RWPE1 (cell line): ENCODE data around the gene ACTL7B.
A peak's percentile ranks its signal among the peaks of the same experiment; 100 is the strongest.

ENCODE experiments used
- CTCF ChIA-PET: fragments of 350-600 bp; sonication (Branson Sonifier 250); formaldehyde crosslinking; extraction: SDS; loops from one replicate; lab custom pipeline; 2021; lab: Yijun Ruan, JAX
- POLR2A ChIA-PET: fragments of 400-600 bp; formaldehyde crosslinking; extraction: SDS; loops from one replicate; lab custom pipeline; 2020; ENCODE audit warnings: antibody characterized with exemption; ENCODE audit not compliant: low non-redundant PET; lab: Yijun Ruan, JAX
- DNase-seq: peaks from one replicate; pipeline ENCODE4 v3.0.0; 2012; ENCODE audit warnings: low spot score
- H3K27ac ChIP-seq: fragments of 450-650 bp; 2 replicates; pipeline ENCODE4 v1.5.1; 2017
- TF ChIP-seq, protein P1 (sequence below): fragments of 450-650 bp; conservative IDR thresholded peaks from 2 replicates; pipeline ENCODE4 v1.5.1; 2017; ENCODE audit warnings: low read depth, mild to moderate bottlenecking

Gene ACTL7B

DNA sequence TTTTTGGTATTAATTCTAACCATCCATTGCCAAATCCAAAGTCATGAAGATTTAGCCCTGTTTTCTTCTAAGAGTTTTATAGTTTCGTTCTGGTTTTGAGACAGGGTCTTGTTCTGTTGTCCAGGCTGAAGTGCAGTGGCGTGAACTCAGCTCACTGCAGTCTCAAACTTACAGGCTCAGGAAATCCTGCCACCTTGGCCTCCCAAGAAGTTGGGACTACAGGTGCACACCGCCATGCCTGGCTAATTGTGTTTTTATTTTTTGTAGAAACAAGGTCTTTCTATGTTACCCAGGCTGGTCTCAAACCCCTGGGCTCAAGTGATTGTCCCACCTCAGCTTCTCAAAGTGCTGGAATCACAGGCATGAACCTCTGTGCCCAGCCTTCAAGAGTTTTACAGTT, 27.3 kb upstream of the ACTL7B start:
- no peak for DNase-seq
- ChIA-PET POLR2A (no interaction called here), CTCF (interaction anchor here (0.6 to 0.7 kb wide), 3 partner anchors 12 to 1571 kb away, joined by 3 to 7 read pairs (median 5); no protein-coding TSS in a partner anchor)
- no peak overlapping the region for H3K27ac ChIP-seq
- TF ChIP-seq, protein P1, sequence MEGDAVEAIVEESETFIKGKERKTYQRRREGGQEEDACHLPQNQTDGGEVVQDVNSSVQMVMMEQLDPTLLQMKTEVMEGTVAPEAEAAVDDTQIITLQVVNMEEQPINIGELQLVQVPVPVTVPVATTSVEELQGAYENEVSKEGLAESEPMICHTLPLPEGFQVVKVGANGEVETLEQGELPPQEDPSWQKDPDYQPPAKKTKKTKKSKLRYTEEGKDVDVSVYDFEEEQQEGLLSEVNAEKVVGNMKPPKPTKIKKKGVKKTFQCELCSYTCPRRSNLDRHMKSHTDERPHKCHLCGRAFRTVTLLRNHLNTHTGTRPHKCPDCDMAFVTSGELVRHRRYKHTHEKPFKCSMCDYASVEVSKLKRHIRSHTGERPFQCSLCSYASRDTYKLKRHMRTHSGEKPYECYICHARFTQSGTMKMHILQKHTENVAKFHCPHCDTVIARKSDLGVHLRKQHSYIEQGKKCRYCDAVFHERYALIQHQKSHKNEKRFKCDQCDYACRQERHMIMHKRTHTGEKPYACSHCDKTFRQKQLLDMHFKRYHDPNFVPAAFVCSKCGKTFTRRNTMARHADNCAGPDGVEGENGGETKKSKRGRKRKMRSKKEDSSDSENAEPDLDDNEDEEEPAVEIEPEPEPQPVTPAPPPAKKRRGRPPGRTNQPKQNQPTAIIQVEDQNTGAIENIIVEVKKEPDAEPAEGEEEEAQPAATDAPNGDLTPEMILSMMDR = no peak

DNA sequence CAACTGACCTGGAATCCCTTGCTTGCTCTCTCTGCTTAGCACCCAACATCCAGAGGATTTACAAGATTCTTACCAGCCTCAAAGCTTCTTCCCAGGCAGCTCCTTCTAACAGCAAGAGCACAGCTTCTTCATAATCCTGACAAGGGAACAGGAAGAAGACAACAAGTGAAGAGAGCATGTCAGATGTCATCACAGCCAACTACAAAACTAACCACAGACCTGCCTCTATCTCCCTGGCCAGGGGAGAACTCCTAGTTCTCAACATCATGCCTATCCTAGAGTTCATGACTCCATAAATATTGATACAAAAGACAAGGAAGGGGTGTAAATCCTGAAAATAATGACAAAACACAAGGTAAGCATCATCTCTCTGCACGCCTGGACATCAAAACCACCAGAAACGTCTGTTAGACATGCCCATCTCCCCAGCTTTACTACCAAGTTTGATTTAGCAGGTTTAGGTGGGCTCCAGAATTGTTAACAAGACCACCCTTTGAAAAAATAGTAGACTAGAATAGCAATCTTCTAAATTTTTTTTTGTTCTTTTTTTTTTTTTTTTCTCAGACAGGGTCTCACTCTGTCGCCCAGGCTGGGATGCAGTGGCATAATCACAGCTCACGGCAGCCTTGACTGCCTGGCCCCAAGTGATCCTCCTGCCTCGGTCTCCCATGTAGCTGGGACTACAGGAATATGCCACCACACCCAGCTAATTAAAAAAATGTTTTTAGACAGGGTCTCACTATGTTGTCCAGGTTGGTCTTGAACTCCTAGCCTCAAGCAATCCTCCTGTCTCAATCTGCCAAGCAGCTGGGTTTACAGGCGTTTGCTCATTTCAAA, 26.5 kb upstream of the ACTL7B start:
- CTCF ChIA-PET = interaction anchor here (0.6 kb wide), 1 partner anchor 12 kb away, joined by 3 read pairs; no protein-coding TSS in a partner anchor
- TF ChIP-seq, protein P1 = no peak
- H3K27ac ChIP-seq = no peak overlapping the region
- DNase-seq = no peak
- POLR2A ChIA-PET = no interaction called here

DNA sequence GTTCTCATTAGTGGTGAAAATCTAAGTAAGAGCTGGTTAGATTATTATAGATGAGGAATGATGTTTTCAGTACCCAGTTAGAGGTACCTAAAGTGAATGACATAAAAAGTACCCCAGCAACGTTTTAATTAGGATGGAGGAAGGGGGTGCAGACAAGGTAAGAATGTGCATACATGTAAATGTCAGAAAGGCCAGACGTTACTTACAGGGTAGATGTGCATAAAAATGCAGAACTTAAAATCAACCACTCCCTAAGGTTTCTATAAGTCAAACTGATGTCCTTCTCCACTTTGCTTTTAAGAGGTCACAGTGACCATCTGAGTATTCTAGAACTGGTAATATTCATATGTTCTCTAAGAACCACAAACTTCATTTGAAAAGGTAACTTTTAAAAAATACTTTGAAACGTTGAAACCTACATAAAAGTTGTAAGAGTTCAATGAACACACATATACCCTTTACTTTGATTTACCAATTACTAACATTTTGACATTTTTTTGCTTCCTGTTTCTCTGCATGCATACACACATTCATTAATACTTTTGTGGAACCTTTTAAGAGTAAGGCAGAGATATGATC, 25.0 kb upstream of the ACTL7B start:
- CTCF ChIA-PET = interaction anchor here (0.6 to 0.7 kb wide), 2 partner anchors 16 to 57 kb away, joined by 4 read pairs; no protein-coding TSS in a partner anchor

DNA sequence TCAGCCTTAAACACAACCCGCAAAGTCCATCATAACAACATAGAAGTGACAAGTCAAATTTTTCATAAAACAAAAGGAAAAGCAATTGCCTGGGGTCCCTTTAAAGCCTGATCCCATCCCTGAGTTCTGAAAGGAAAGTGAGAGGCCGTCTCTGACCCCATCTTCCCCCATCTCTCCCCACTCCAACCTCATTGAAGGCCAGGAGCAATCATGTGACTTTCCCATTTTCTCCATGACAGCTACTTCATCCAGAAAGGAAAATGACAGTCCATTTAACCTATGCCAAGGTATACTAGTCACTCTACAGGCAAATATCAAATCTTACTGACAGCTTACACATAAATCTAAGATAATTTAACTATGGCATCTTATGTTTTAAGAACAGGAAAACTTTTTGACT, 21.7 kb upstream of the ACTL7B start:
- ChIA-PET CTCF (no interaction called here), POLR2A (no interaction called here)
- H3K27ac ChIP-seq = no peak overlapping the region
- TF ChIP-seq, protein P1 = no peak
- no peak for DNase-seq

More for the DNA sequence above, 25.0 kb upstream of the ACTL7B start:
- H3K27ac ChIP-seq = no peak overlapping the region
- TF ChIP-seq, protein P1 = no peak
- POLR2A ChIA-PET = no interaction called here
- no peak for DNase-seq

DNA sequence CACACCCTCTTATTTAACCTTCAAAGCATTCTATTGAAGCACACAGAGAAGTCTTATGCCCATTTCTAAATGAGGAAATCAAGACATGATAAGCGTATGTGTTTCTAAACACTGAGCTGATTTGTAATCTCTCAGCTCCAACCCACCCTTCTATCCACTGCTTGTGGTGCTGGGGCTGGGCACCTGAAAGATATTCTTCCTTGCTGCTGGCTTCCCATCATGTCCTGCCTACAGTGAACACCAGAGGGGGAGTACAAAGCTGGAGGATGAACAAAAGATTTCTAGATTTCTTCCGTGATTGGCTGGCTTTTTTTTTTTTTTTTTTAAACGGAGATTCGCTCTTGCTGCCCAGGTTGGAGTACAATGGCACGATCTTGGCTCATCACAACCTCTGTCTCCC, 20.6 kb upstream of the ACTL7B start:
- TF ChIP-seq, protein P1 = no peak
- H3K27ac ChIP-seq = peak overlapping the region; percentile 13; the same call in 1 of the 2 replicates
- ChIA-PET POLR2A (no interaction called here), CTCF (interaction anchor here (0.7 kb wide), 1 partner anchor 27 kb away, joined by 4 read pairs; no protein-coding TSS in a partner anchor)
- DNase-seq = no peak

DNA sequence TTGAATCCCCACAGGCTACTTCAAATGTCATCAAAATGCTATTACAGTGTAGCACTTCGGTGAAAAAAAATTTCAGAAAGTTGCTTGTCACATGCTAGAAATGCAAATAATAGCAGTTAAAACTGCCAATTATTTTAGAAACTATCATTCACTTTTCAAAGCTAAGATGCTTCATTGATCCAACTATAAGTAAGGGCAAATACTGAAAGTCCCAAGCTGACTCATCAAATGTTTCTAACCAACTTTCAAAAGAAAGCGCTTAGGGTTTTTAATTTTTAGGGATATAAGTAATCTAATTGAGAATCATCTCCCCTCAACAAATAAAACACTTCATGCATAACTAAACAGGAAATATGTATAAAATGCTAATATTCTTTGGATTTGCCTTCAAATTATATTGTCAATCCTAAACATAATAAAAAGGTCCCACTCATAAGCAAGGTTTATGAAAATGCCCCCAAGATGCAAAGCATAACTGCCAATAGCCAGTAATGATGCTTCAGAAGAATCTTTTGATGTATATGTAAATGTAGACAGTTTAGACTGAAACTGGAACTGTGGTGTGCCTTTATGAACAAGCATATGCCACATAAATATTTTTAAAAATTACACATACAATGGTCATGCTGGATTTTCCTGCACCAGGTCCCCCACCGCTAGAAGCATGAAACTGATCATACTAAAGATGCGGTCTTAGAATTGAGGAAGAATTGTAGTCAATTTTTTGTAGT, 18.4 kb upstream of the ACTL7B start:
- POLR2A ChIA-PET = no interaction called here
- TF ChIP-seq, protein P1 = no peak
- CTCF ChIA-PET = interaction anchor here (0.6 kb wide), 1 partner anchor 468 kb away, joined by 4 read pairs; no protein-coding TSS in a partner anchor

More for the DNA sequence above, 18.4 kb upstream of the ACTL7B start:
- no peak for DNase-seq
- no peak overlapping the region for H3K27ac ChIP-seq
